Fibroblast of skin of abdomen (primary cell): ENCODE measurements around the gene PER1.

Experiments
- DNase-seq: peaks from one replicate; pipeline ENCODE4 v3.0.0-alpha.2; 2013

The PER1 gene

DNA sequence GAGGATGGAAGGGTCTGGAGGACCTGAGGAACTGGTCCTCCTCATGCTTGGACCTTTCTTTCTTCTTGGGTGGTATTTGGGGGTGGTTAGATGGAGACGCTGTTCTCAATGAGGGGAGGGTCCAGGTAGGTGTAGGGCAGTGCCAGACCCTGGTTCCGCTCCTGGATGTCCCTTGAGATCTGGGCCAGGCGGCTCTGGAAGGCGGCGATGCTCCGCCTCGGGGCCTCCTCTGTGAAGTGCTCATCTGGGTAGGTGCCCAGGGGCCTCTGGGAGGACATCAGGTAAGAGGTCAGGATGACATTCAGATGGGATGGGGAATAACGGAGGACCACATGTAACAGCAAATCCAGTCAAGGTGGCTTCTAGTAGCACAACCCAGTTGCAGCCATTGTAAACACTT, 55.7 kb downstream of the PER1 start:
- DNase-seq = no peak

DNA sequence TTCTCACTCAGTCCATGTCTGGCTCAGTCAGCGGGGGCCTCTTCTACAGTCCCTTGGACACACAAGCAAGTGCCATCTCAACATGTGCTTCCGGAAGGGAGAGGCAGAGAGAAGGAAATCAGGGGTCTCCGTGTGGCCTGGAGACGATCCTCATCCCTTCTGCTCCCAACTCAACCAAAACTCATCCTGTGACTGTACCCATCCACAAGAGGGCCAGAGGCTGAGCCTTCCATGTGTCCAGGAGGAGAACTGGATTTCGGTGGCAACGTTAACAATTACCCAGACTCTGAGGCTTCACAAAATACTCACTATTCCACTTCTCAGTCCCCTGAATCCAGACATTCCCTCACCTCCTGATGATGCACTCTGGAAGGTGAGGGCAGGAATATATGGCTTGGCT, 56.8 kb downstream of the PER1 start:
- no peak for DNase-seq

DNA sequence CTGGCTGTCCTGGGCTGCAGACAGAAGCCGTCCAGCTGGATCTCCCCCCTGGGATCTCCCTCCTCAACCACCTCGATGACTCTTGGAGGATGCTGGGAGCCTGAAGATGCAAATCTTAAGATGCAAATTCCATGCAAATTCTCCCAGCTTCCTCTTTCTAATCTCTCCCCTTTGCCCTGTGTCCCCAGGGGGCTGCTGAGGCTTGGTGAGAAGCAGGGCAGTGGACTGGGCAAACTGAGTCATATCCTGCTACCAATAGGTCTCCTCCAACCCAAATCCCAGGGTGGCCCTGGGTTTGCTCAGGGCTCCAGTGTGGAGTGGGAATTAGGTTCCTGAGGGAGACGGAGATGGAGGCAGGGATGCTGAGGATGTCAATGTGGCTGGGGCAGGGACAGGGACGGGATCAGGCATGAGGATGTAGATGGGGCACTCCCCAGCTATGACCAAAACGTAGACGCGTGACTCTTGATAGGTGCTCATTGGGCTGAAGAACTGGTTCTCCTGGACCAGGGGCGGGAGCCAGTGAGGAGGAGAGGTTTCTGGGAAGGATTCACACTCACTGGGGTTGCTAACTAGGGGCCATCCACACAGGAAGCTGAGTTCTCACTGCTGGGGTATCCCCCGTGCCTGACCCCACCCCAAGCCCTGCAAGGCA, 61.0 kb downstream of the PER1 start:
- no peak for DNase-seq
